ENCODE measurements around the gene STK32B.
A peak's percentile ranks its signal among the peaks of the same experiment; 100 is the strongest.

The STK32B gene

GRCh38 chr4:5488413-5488812 lies 437.1 kb downstream of the STK32B start:
- no peak for DNase-seq

DNA sequence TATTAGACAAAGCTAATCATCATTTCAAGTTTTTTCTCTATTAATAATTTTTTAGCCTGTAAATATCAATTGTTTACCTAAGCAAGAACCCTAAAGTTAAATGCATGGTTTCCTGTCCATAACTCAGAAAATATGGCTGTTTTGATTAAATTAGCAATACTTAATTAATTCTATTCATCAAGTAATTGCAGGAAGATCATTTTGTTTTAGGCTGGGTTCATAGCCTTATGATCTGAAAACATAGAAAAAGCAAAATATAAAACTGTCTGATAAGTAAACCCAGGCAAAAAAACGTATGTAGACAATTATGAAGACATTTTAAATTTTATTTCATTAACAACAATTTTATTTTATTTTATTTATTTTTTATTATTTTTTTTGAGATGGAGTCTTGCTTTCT lies 438.0 kb downstream of the STK32B start:
- DNase-seq, result no peak

DNA sequence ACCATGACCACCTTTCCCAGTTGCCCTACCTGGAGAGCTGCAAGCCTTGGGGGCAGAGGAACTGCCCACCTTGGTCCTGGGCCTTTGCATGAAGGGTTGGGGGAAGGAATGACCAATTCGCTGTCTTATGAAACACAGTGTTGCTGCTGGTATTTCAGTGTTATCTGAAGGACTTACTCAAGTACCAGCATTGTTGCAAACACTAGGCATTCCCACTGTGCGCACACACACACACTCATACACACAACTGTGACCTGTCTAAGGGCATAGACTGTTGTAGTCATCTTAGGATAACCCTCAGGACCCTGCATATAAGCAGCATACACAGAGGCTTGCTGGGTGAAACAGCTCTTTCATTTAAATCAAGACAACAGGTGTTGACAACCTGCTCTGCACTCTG lies 446.2 kb downstream of the STK32B start:
- DNase-seq, result no peak

GRCh38 chr4:5500165-5500564 lies 448.9 kb downstream of the STK32B start:
- DNase-seq, result no peak

DNA sequence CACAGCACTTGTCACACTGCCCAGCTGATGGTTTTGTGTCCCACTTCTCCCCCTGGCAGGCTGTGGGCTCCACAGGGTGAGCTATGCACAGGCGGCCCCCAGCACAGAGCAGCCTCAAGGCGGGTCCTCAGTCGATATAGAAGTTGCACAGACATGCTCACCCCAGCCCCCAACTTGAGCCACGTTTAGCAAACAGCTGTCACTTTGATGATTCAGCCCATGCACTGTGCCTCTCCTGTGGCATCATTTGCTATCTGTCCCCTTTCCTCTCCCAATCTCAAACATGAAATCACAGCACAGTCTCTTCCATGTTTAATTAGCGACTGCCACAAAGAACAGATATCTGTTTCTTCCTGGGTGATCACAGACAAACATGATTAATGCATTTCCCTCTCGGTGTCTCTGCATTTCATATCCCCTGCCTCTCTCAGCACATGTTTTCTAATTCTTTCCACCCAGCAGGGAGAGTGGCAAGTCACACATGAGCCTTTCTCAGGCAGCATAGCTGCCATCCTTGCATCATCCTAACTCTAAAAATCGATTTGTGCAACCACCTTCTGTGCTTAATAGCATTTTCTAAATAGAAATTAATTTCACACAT lies 452.2 kb downstream of the STK32B start:
- DNase-seq, result no peak

DNA sequence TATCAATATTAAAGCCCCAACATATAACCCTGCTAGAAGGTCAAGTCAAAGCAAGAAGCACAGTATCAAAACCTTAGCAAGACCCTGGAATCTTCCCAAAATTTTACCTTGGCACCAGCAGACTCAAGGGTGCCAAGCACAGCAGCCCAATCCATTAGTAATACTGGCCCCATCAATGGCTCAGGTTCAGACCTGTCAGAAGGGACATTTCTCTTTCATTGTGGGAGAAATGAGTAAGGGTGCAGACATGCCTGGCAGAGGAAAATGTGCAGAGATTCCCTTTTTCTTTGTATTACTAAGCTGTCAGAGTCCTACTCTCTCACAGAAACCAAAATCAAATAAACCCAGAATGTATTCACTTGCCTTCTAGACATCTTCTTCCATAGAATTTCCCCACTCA lies 453.2 kb downstream of the STK32B start:
- DNase-seq, result no peak

DNA sequence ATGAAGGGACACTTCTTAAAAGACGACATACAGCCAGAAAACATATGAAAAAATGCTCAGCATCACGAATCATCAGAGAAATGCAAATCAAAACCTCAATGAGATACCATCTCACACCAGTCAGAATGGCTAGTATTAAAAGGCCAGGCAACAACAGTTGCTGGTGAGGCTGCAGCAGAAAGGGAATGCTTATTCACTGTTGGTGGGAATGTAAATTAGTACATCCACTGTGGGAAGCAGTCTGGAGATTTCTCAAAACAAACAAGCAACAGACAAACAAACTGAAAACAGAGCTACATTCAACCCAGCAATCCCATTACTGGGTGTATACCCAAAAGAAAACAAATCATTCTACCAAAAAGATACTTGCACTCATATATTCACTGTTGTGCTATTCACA lies 459.2 kb downstream of the STK32B start:
- DNase-seq, result no peak

DNA sequence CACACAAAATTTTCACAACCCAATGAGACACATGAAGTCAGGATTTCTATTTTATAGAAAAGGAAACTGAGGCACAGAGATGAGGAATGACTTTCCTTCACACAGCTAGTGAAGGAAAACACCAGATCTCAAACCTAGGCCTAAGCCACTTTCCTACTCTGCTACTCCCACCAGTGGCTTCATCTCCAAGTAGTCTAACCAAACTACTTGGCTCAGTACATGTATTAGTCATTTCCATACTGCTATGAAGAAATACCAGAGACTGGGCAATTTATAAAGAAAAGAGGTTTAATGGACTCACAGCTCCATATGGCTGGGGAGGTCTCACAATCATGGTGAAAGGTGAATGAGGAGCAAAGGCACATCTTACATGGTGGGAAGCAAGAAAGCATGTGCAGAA lies 460.5 kb downstream of the STK32B start:
- no peak for DNase-seq

GRCh38 chr4:5515646-5516045 lies 464.4 kb downstream of the STK32B start:
- no peak for DNase-seq

DNA sequence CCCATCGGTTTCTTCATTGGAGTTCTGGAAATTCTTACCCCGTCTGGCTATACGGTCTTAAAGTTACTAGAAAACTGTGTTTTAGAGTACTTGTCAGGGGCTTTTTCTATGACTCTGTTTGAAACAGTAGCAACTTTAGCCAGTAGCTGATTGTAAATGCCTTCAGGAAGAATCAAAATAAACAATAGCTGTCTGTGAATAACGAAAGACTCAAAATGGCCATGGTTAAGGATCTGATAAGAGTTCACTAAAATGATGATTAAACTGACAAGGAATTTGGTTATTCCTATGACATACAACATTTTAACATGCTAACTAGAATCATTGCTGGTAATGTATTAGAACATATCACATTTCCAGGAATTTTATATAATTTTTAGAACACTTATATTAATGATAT lies 466.1 kb downstream of the STK32B start:
- no peak for DNase-seq

DNA sequence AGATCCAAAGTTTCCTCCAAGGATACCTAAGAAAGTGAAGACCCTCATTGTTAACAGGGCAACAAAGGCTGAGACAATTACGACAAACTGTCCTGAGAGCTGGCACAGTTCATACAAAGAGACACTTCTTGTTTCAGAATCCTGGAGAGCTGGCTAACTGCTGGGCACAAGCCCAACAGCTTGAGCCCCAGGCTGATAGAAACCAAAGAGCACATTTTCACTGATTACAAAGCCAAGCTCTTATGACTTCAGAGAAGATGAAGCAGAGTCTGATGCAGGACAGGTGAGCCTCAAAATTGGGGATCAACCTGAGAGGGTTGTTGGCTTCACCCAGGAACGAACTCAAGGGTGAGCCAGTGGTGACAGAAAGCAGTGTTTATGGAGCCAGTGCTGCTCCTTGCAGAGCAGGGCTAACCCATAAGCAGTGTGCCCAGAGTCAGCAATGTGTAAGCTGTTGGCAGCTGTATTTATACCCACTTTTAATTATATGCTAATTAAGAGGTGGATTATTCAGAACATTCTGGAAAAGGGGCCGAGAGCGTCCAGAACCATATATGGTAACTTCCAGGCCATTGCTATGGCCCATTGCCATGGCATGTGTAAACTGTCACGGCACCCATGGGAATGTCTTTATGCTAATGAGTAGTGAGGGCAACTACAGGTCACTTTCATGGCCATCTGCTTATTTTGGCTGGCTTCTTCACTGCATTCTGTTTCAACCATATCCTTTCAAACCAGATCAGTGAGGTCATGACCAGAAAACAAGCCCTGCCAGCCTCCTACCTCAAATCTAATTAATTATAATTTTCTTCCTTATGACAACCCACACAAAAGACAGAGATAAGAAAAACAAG lies 473.4 kb downstream of the STK32B start:
- DNase-seq, result peak; percentile 54

- DNase-seq, result no peak
Observed at GRCh38 chr4:5526080-5526846, 475.0 kb downstream of the STK32B start.

- DNase-seq, result no peak
Observed at GRCh38 chr4:5527211-5527610, 475.9 kb downstream of the STK32B start.

- DNase-seq, result no peak
Observed at GRCh38 chr4:5528031-5528436, 476.8 kb downstream of the STK32B start.

DNA sequence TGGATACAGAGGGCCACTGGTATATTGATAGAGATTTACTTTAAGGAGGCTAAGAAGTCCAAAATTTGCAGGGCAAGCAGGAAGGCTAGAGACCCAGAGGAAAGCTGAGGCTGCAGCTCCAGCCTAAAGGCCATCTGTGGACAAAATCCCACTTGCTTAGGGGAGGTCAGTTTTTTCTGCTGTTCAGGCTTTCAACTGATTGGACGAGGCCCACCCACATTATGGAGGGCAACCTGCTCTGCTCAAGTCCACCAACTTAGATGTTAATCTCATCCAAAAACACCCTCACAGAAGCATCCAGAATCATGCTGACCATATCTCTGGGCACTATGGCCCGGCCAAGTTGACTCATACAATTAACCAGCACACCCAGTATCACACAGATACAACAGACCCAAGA lies 480.8 kb downstream of the STK32B start:
- no peak for DNase-seq

DNA sequence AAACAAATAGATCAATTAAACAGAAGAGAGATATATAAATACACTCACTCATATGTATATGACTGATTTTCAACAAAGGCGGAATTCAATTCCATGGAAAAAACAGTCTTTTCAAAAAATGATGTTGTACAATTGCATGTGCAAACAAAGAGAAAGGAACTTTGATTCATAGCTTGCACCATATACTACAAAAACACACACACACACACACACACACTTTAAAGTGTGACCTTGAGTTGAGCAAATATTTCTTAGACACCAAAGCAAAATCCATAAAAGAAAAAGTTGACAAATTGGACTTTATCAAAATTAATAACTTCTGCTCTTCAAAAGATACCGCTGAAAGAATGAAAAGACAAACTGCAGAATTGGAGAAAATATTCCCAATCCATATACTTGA lies 488.3 kb downstream of the STK32B start:
- DNase-seq, result no peak

GRCh38 chr4:5541169-5541568 lies 489.9 kb downstream of the STK32B start:
- no peak for DNase-seq

DNA sequence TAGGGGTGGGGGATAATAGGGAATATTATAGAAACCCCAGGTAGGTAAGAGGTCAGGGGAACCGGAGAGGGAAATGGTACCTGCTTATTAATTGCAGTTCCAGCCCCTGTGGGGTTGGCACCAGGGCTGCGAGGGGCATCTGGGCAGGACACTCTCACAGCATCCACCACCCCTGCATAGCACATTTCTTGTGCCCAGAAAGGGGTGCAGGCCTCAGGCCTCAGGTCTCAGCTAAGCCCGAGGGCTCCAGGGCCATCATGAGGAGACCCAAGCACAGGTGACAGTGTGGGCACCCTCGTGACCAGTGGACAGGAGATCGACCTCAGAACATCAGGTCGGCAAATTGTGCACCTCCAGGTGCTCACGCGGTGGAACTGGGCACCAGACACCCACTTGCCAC lies 492.4 kb downstream of the STK32B start:
- no peak for DNase-seq

DNA sequence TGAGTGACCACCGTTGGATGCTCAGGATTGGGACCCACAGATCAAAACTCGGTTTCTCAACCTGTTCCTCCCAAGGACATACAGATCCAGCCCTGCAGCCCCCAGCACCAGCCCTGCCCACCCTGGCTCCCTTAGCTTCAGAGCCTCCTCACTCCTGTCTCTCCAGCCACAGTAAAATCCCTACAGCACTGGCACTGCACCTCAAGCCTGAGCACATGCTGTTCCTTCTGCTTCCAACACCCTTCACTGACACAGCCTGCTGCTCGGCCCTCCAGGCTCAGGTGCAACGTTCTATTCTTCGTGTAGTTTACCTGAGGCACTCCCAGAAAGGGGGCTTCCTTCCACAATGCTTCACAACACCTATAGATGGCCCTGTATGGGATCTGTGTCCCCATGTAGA lies 493.5 kb downstream of the STK32B start:
- no peak for DNase-seq

GRCh38 chr4:5545271-5545670 lies 494.0 kb downstream of the STK32B start:
- no peak for DNase-seq

DNA sequence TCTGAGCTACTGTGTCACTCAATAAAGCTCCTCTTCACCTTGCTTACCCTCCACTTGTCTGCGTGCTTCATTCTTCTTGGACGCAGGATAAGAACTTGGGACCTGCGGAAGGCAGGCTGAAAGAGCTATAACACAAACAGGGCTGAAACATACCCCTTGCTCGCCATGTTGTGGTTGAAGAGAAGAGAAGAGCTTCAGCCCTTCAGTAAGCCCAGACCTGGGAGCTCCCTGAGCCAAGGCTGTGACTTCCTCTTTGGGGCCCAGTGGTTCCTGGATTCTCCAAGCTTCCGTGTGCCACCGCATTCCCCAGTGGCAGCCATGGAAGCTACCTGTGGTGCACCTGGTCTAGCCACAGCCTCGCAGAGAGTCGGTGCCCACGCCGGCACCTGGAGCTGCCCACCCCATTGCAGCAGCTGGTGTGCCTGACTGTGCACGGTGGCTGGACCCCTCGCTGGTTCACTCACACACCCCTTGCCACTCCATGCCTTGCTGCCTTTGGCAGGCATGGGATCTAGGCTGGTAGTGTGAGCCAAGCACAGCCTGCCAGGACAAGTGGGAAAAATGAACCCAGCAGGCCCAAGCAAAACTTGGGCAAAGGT lies 496.5 kb downstream of the STK32B start:
- no peak for DNase-seq
